ENCODE data around the gene FANK1. TPM values are rescaled to one million over a fixed set of nuclear protein-coding genes. Genes with fewer than 3 reads are reported as not detected.
A peak's percentile ranks its signal among the peaks of the same experiment; 100 is the strongest.

FANK1 gene
- total RNA-seq, 1 experiment from 2014 or later = 2.5 TPM

DNA sequence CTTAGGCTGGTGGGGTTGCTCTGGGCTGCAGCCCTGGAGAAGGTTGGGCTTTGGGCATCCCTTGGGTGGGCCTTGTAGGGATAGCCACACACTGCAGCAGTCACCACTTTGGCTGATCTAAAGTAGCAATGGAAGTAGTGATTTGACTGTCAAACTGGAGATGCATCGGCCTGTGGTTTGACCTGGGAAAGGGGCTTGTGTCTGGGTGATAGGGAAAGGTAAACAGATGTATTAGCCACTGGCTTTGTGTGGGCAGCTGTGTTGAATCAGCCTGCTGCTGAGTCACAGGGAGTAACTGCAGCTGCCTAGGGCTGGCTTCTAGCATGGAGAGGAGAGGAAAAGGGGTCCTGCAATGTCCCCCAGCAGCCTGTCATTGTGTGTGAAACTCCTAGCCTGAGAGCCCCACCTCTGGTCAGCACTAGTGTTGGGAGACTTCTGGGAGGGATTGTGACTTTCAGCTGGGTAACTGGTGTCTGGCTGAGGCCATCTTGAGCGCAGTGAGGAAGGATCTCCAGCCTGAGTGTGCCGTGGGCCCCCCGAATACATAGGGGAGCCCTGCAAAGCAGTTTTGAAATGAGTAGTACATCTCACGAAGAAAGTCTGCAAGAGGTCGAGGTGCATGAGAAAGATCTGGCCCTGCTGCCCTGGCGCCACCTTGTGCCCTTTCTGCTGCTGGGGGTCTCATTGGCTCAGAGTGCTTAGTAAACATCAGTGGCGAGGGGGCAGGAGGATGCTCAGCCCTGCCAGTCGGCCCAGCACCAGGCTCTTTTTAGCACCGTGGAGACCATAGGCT lies 117.3 kb downstream of the FANK1 start:
- Mint-ChIP-seq H3K27ac (ENCODE audit: low read depth, unreplicated experiment) (peak overlapping the region; percentile 46), H3K9me3 (ENCODE audit: unreplicated experiment) (no peaks in the 10 kb centered on the region), H3K4me3 (ENCODE audit: unreplicated experiment) (no peak overlapping the region), H3K36me3 (ENCODE audit: insufficient read depth, unreplicated experiment) (no peaks in the 10 kb centered on the region), H3K4me1 (ENCODE audit: insufficient read depth, unreplicated experiment) (peaks cover 30% of the 10 kb centered on the region), H3K27me3 (ENCODE audit: insufficient read depth, unreplicated experiment) (no peaks in the 10 kb centered on the region)
- no TSS peak for BruUV-seq (replicated peaks)
- DNase-seq (ENCODE audit: unreplicated experiment) = peak; percentile 53
- ChIA-PET CTCF (no interaction called here), POLR2A (no interaction called here)
- intact Hi-C loops (cut with micrococcal nuclease) = no loop called here
- TF ChIP-seq, protein P1, sequence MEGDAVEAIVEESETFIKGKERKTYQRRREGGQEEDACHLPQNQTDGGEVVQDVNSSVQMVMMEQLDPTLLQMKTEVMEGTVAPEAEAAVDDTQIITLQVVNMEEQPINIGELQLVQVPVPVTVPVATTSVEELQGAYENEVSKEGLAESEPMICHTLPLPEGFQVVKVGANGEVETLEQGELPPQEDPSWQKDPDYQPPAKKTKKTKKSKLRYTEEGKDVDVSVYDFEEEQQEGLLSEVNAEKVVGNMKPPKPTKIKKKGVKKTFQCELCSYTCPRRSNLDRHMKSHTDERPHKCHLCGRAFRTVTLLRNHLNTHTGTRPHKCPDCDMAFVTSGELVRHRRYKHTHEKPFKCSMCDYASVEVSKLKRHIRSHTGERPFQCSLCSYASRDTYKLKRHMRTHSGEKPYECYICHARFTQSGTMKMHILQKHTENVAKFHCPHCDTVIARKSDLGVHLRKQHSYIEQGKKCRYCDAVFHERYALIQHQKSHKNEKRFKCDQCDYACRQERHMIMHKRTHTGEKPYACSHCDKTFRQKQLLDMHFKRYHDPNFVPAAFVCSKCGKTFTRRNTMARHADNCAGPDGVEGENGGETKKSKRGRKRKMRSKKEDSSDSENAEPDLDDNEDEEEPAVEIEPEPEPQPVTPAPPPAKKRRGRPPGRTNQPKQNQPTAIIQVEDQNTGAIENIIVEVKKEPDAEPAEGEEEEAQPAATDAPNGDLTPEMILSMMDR (IDR thresholded peaks at IDR 0.05; ENCODE audit: unreplicated experiment) = no peak

DNA sequence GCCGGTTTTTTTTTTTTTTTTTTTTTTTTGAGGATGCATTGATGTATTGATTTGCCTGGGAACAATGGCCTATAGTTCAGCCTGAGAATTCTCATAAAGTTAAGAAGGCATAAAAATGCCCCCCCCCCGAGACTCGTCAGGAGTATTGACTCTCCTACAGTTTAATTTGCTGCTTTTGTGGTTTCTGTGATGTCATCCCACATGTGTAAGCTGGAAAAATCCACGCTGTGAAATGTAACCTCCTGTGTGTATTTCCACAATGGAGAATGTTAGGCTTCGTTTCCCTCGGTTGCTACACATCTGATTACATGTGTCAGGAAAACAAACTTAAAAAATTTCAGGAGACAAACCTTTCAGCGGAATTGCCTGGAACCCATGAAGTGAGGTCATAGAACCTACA lies 117.9 kb downstream of the FANK1 start:
- no peaks in the 10 kb centered on the region for H3K36me3 Mint-ChIP-seq (ENCODE audit: insufficient read depth, unreplicated experiment)
- ChIA-PET CTCF (interaction anchor here (0.6 kb wide), 1 partner anchor 87 kb away, joined by 3 read pairs; no protein-coding TSS in a partner anchor), POLR2A (no interaction called here)
- no peak overlapping the region for H3K4me3 Mint-ChIP-seq (ENCODE audit: unreplicated experiment)
- no peaks in the 10 kb centered on the region for H3K9me3 Mint-ChIP-seq (ENCODE audit: unreplicated experiment)
- H3K4me1 Mint-ChIP-seq (ENCODE audit: insufficient read depth, unreplicated experiment) = peaks cover 30% of the 10 kb centered on the region
- no peaks in the 10 kb centered on the region for H3K27me3 Mint-ChIP-seq (ENCODE audit: insufficient read depth, unreplicated experiment)
- no peak overlapping the region for H3K27ac Mint-ChIP-seq (ENCODE audit: low read depth, unreplicated experiment)
- TF ChIP-seq, protein P1 (IDR thresholded peaks at IDR 0.05; ENCODE audit: unreplicated experiment) = no peak
- no peak for DNase-seq (ENCODE audit: unreplicated experiment)
- intact Hi-C loops (cut with micrococcal nuclease) = no loop called here
- no TSS peak for BruUV-seq (replicated peaks)

DNA sequence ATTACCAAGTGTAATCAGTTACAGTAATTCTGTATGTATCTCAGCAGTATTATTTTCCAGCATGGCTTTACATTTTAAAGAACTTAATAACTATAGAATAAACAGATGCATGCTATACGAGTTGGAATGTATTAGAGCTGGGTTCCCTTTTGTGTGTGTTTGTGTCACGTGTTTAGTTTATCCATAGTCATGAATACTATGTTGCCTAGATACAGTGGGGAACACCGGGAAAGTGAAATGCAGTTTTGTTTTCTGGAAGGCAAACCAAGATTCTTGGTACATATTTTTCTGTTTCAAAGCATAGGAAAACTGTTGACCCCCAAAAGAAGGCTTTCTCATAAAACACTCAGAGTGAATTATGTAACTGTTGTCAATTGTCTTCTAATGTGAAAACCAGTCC lies 119.0 kb downstream of the FANK1 start:
- intact Hi-C loops (cut with micrococcal nuclease) = no loop called here
- ChIA-PET POLR2A (no interaction called here), CTCF (interaction anchor here (0.9 kb wide), 1 partner anchor 34 kb away, joined by 3 read pairs; no protein-coding TSS in a partner anchor)
- no peak for DNase-seq (ENCODE audit: unreplicated experiment)
- TF ChIP-seq, protein P1 (IDR thresholded peaks at IDR 0.05; ENCODE audit: unreplicated experiment) = no peak
- Mint-ChIP-seq H3K27me3 (ENCODE audit: insufficient read depth, unreplicated experiment) (no peaks in the 10 kb centered on the region), H3K27ac (ENCODE audit: low read depth, unreplicated experiment) (no peak overlapping the region), H3K9me3 (ENCODE audit: unreplicated experiment) (no peaks in the 10 kb centered on the region), H3K36me3 (ENCODE audit: insufficient read depth, unreplicated experiment) (no peaks in the 10 kb centered on the region), H3K4me1 (ENCODE audit: insufficient read depth, unreplicated experiment) (peaks cover 30% of the 10 kb centered on the region), H3K4me3 (ENCODE audit: unreplicated experiment) (no peak overlapping the region)
- no TSS peak for BruUV-seq (replicated peaks)

DNA sequence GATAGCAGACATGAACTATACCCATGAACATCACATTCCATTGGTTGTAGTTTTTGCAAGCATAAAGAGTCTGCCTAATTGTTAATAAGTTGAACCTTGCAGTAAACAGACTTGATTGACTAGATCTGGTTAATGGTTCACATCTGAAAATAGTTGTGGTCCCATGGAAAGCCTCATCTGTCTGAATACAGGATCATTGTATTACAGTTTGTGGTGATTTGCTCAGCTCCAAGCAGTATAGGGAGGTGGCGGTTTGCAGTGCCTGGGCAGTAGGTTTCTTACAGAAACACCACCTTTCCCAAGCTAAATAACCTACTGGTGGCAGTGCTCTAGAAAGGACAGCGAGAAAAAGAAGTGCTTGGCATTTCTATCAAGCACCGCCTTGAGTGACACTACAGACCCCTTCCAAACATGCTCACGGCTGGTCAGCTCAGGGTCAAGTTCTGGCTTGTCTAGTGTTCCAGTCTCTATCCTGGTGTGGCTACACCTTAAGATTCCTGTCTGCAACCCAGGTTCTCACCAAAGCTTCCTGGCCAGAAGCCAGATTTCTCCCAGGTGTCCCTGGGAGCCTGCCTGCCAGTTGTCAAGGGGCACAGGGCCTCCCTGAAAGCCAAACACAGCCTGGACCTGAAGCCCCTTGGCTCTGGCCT lies 119.9 kb downstream of the FANK1 start:
- TF ChIP-seq, protein P1 (IDR thresholded peaks at IDR 0.05; ENCODE audit: unreplicated experiment) = no peak
- Mint-ChIP-seq H3K36me3 (ENCODE audit: insufficient read depth, unreplicated experiment) (no peaks in the 10 kb centered on the region), H3K4me1 (ENCODE audit: insufficient read depth, unreplicated experiment) (peaks cover 30% of the 10 kb centered on the region), H3K4me3 (ENCODE audit: unreplicated experiment) (no peak overlapping the region), H3K9me3 (ENCODE audit: unreplicated experiment) (no peaks in the 10 kb centered on the region), H3K27me3 (ENCODE audit: insufficient read depth, unreplicated experiment) (no peaks in the 10 kb centered on the region), H3K27ac (ENCODE audit: low read depth, unreplicated experiment) (peak overlapping the region; percentile 47)
- CTCF ChIA-PET = interaction anchor here (1.0 kb wide), 1 partner anchor 22 kb away, joined by 4 read pairs; no protein-coding TSS in a partner anchor
- POLR2A ChIA-PET = no interaction called here
- DNase-seq (ENCODE audit: unreplicated experiment) = peak; percentile 47
- intact Hi-C loops (cut with micrococcal nuclease) = no loop called here
- no TSS peak for BruUV-seq (replicated peaks)
